H1 (cell line): ENCODE measurements around the gene PDE1A. TPM values are rescaled to one million over a fixed set of nuclear protein-coding genes. Genes with fewer than 3 reads are reported as not detected.

Source experiments
- CTCF ChIA-PET: fragments of 300-600 bp; sonication (Branson Sonifier 250); formaldehyde crosslinking; loops from one replicate; lab custom pipeline; 2021; ENCODE audit not compliant: partially characterized antibody; lab: Charles Lee
- POLR2A ChIA-PET: fragments of 300-600 bp; sonication (Branson Sonifier 250); formaldehyde crosslinking; loops from one replicate; lab custom pipeline; 2021; ENCODE audit warnings: inconsistent platforms; ENCODE audit not compliant: partially characterized antibody; lab: Charles Lee
- DNase-seq, 2 experiments: peaks; one replicate each; pipeline versions ENCODE4 v3.0.0 to v3.0.0-alpha.2; 2010 to 2022; ENCODE audit warnings: low spot score in 2 of 2, low read depth in 1 of 2, mixed read lengths in 1 of 2
- FAIRE-seq: peaks from 2 replicates; lab custom pipeline; 2011; peaks lifted over from hg19 to GRCh38; lab: Jason Lieb, UNC
- H2AFZ ChIP-seq: 2 replicates; pipeline ENCODE4 v1.8.1; 2012; ENCODE audit warnings: low read length, inconsistent platforms
- H2AK5ac ChIP-seq: 2 replicates; pipeline ENCODE4 v1.6.1; 2013; ENCODE audit warnings: low read depth, low read length
- H2BK120ac ChIP-seq: replicated peaks from 2 replicates; pipeline ENCODE3; 2013; ENCODE audit warnings: low read depth, low read length, inconsistent platforms
- H2BK12ac ChIP-seq: 2 replicates; pipeline ENCODE4 v1.6.1; 2013; ENCODE audit warnings: low read depth, low read length
- H2BK15ac ChIP-seq: 2 replicates; pipeline ENCODE4 v1.6.1; 2013; ENCODE audit warnings: low read length
- H2BK20ac ChIP-seq: 2 replicates; pipeline ENCODE4 v1.6.1; 2013; ENCODE audit warnings: low read length
- H2BK5ac ChIP-seq: 2 replicates; pipeline ENCODE4 v1.6.1; 2013; ENCODE audit warnings: low read depth, low read length
- H3K14ac ChIP-seq: 2 replicates; pipeline ENCODE4 v1.6.1; 2013; ENCODE audit warnings: inconsistent platforms; ENCODE audit not compliant: insufficient read length
- H3K18ac ChIP-seq: 2 replicates; pipeline ENCODE4 v1.6.1; 2013; ENCODE audit warnings: low read length; ENCODE audit errors: extremely low read depth
- H3K23ac ChIP-seq: 2 replicates; pipeline ENCODE4 v1.6.1; 2013; ENCODE audit warnings: inconsistent platforms; ENCODE audit not compliant: insufficient read length
- H3K23me2 ChIP-seq: 2 replicates; pipeline ENCODE4 v1.6.1; 2013; ENCODE audit warnings: low read depth, low read length
- H3K27ac ChIP-seq: 2 replicates; pipeline ENCODE4 v1.6.1; 2011; ENCODE audit warnings: low read depth, low read length, inconsistent platforms
- H3K27me3 ChIP-seq, 4 experiments: replicated peaks in 1 of 4; 1 replicate in 1 of 4; 2 replicates in 3 of 4; pipeline versions ENCODE4 v1.6.1 to v1.8.1; 2011 to 2013; ENCODE audit warnings: low read length in 3 of 4, mild to moderate bottlenecking in 3 of 4, inconsistent platforms in 2 of 4, mixed read lengths in 2 of 4, moderate library complexity in 1 of 4; ENCODE audit not compliant: control insufficient read depth in 3 of 4, insufficient read depth in 3 of 4; ENCODE audit errors: extremely low read depth in 1 of 4
- H3K36me3 ChIP-seq, 4 experiments: 2 replicates each; pipeline versions ENCODE4 v1.6.1 to v1.8.1; 2011 to 2013; ENCODE audit warnings: mild to moderate bottlenecking in 4 of 4, low read length in 3 of 4, moderate library complexity in 2 of 4, control low read depth in 1 of 4, inconsistent platforms in 1 of 4; ENCODE audit not compliant: insufficient read depth in 4 of 4, control insufficient read depth in 2 of 4
- H3K4ac ChIP-seq: replicated peaks from 2 replicates; pipeline ENCODE3; 2013; ENCODE audit warnings: low read length, low read depth, mixed read lengths, inconsistent platforms; ENCODE audit not compliant: insufficient read length
- H3K4me1 ChIP-seq, 4 experiments: replicated peaks in 1 of 4; 1 replicate in 1 of 4; 2 replicates in 3 of 4; pipeline versions ENCODE4 v1.6.1 to v1.8.1; 2011 to 2013; ENCODE audit warnings: low read length in 3 of 4, inconsistent platforms in 2 of 4, mixed read lengths in 1 of 4; ENCODE audit not compliant: insufficient read depth in 4 of 4, control insufficient read depth in 3 of 4
- H3K4me2 ChIP-seq, 2 experiments: 2 replicates each; pipeline versions ENCODE4 v1.6.1 to v1.8.1; 2011 to 2013; ENCODE audit warnings: low read depth in 2 of 2, low read length in 2 of 2, control low read depth in 1 of 2, inconsistent platforms in 1 of 2, mild to moderate bottlenecking in 1 of 2; ENCODE audit not compliant: insufficient read depth in 1 of 2
- H3K4me3 ChIP-seq, 4 experiments: fragments of 200-600, 300-600 bp in 1 of 4; sonication (generic), shearing (Covaris generic), sonication (Bioruptor Twin) in 1 of 4; 2 replicates each; pipeline versions ENCODE4 v1.5.1 to v1.8.1; 2011 to 2016; ENCODE audit warnings: low read length in 4 of 4, low read depth in 3 of 4, control low read depth in 2 of 4, inconsistent platforms in 2 of 4, mild to moderate bottlenecking in 2 of 4, mixed read lengths in 1 of 4, moderate library complexity in 1 of 4; ENCODE audit not compliant: insufficient read depth in 2 of 4; ENCODE audit errors: extremely low read depth in 1 of 4
- H3K56ac ChIP-seq: replicated peaks from 2 replicates; pipeline ENCODE3; 2013; ENCODE audit warnings: low read depth, mild to moderate bottlenecking, mixed read lengths, low read length, inconsistent platforms; ENCODE audit not compliant: insufficient read length
- H3K79me1 ChIP-seq: 2 replicates; pipeline ENCODE4 v1.6.1; 2013; ENCODE audit warnings: low read depth, low read length, control low read depth
- H3K79me2 ChIP-seq, 2 experiments: 2 replicates each; pipeline versions ENCODE4 v1.6.1 to v1.8.1; 2012 to 2013; ENCODE audit warnings: low read length in 2 of 2, mild to moderate bottlenecking in 2 of 2, inconsistent platforms in 1 of 2; ENCODE audit not compliant: insufficient read depth in 2 of 2, control insufficient read depth in 1 of 2
- H3K9ac ChIP-seq, 4 experiments: replicated peaks in 1 of 4; 1 replicate in 1 of 4; 2 replicates in 3 of 4; pipeline versions ENCODE4 v1.6.1 to v1.8.1; 2011 to 2013; ENCODE audit warnings: low read depth in 3 of 4, low read length in 3 of 4, control low read depth in 2 of 4, mild to moderate bottlenecking in 2 of 4, moderate library complexity in 2 of 4, inconsistent platforms in 1 of 4; ENCODE audit errors: extremely low read depth in 1 of 4
- H3K9me3 ChIP-seq, 2 experiments: 2 replicates each; pipeline versions ENCODE4 v1.6.1 to v1.8.1; 2012 to 2013; ENCODE audit warnings: mild to moderate bottlenecking in 2 of 2, moderate library complexity in 2 of 2, control low read depth in 1 of 2, inconsistent platforms in 1 of 2, low read depth in 1 of 2, low read length in 1 of 2, mixed read lengths in 1 of 2; ENCODE audit not compliant: insufficient read depth in 2 of 2
- H4K20me1 ChIP-seq, 2 experiments: replicated peaks in 1 of 2; 2 replicates each; pipeline versions ENCODE3 to v1.8.1; 2011 to 2013; ENCODE audit warnings: inconsistent platforms in 2 of 2, low read length in 2 of 2, mild to moderate bottlenecking in 1 of 2; ENCODE audit not compliant: insufficient read depth in 2 of 2, control insufficient read depth in 1 of 2
- H4K5ac ChIP-seq: 2 replicates; pipeline ENCODE4 v1.6.1; 2013; ENCODE audit warnings: low read length, low read depth, mixed read lengths, inconsistent platforms; ENCODE audit not compliant: insufficient read length
- H4K8ac ChIP-seq: 2 replicates; pipeline ENCODE4 v1.8.0; 2013; ENCODE audit warnings: mild to moderate bottlenecking, moderate library complexity, low read length, inconsistent platforms; ENCODE audit not compliant: insufficient read depth; ENCODE audit errors: extremely low read depth
- H4K91ac ChIP-seq: replicated peaks from 2 replicates; pipeline ENCODE3; 2013; ENCODE audit warnings: low read length, mixed read lengths, inconsistent platforms; ENCODE audit not compliant: insufficient read length
- RNF2 ChIP-seq: fragments of 200-900, 300-1000 bp; sonication (generic); IDR thresholded peaks from 2 replicates; pipeline ENCODE4 v1.7.1; 2016; ENCODE audit warnings: borderline replicate concordance, low read depth, mild to moderate bottlenecking, antibody characterized with exemption, low read length; ENCODE audit not compliant: poor library complexity, severe bottlenecking; ENCODE audit errors: missing control alignments
- WGBS, 2 experiments: shearing (Covaris generic) in 1 of 2; methylation state at CpG; one replicate each; pipeline versions ENCODE4 v1.1.6 to v1.1.7; 2013 to 2015; ENCODE audit warnings: low lambda C conversion rate in 2 of 2, mixed read lengths in 2 of 2, inconsistent platforms in 1 of 2, low coverage in 1 of 2, missing lambda C conversion rate in 1 of 2; ENCODE audit not compliant: insufficient replicate concordance in 2 of 2, insufficient coverage in 1 of 2, insufficient read length in 1 of 2; ENCODE audit errors: extremely low coverage in 1 of 2, missing lambda C conversion rate in 1 of 2; 5-methylcytosine and 5-hydroxymethylcytosine counted together
- polyA plus RNA-seq, 7 experiments: library from polyadenylated mRNA; depleted of rRNA in 3 of 7; stranded (reverse) in 5 of 7; unstranded in 2 of 7; fragments of >200 nt in 5 of 7; fragments of 200-250 nt in 2 of 7; gene quantifications; 1 replicate in 5 of 7; 2 replicates in 1 of 7; 4 replicates in 1 of 7; pipeline versions ENCODE4 v1.2.1 to v1.2.3, GENCODE V29; 2011 to 2013; ENCODE audit warnings: missing spikeins in 2 of 7, mixed read lengths in 2 of 7
- total RNA-seq: library from RNA; stranded (reverse); fragmentation: NEBNext Ultra II Directional; extraction: Animal tissue kit (Norgen Biotek cat#: 25700); gene quantifications from 2 replicates; pipeline ENCODE4 v1.2.1, GENCODE V29; 2021

PDE1A gene
- total and polyA plus RNA-seq, 2 of the 8 experiments (the other 6 are each of a cell fraction or from before 2014, with no cell fraction given): 0.34 TPM; not detected in 1

- no peak overlapping the region for H3K14ac ChIP-seq
- no peak overlapping the region for H2BK5ac ChIP-seq
- H3K18ac ChIP-seq: no peak overlapping the region
- no peaks in the 10 kb centered on the region for H3K27me3 ChIP-seq
- no peak overlapping the region for H3K9ac ChIP-seq
- H3K9me3 ChIP-seq: no peaks in the 10 kb centered on the region
- H3K79me2 ChIP-seq: no peaks in the 10 kb centered on the region
- H2BK120ac ChIP-seq: no peak overlapping the region
- no peak overlapping the region for H3K23ac ChIP-seq
- H3K4me1 ChIP-seq: no peaks in the 10 kb centered on the region
- ChIA-PET POLR2A (no interaction called here), CTCF (no interaction called here)
- H2BK15ac ChIP-seq: no peak overlapping the region
- no peaks in the 10 kb centered on the region; the same call in 1 of the 2 replicates for H3K23me2 ChIP-seq
- no peak overlapping the region for H3K4me3 ChIP-seq
- no peak overlapping the region for H2AFZ ChIP-seq
- no peak overlapping the region for H3K4ac ChIP-seq
- H4K5ac ChIP-seq: no peak overlapping the region
- no peak overlapping the region for H2AK5ac ChIP-seq
- H4K8ac ChIP-seq: no peak overlapping the region
- no peak overlapping the region for H2BK20ac ChIP-seq
- H3K27ac ChIP-seq: no peak overlapping the region
- H3K56ac ChIP-seq: no peak overlapping the region
- 100% methylated on average over 2 of the region's 2 CpGs; no CpG with 5 or more reads in 1 of the 2 experiments for WGBS, 2 experiments
- DNase-seq (no peak), FAIRE-seq (no peak)
- no peaks in the 10 kb centered on the region for H3K36me3 ChIP-seq
- no peaks in the 10 kb centered on the region for H4K20me1 ChIP-seq
- no peaks in the 10 kb centered on the region for H3K79me1 ChIP-seq
- no peak overlapping the region for H2BK12ac ChIP-seq
- no peak overlapping the region for H4K91ac ChIP-seq
- H3K4me2 ChIP-seq: no peak overlapping the region
- no peak for TF ChIP-seq RNF2
These were observed 21.5 kb upstream of the PDE1A start for GRCh38 chr2:182448371-182448770.
